Fibroblast of the conjunctiva (primary cell): ENCODE measurements around the gene CCL27.
"Not testable (repeated sequence)": the region's sequence is repeated elsewhere in the genome, so short reads cannot be mapped to it uniquely, and the experiment has no call there.

ENCODE experiments used
- DNase-seq: peaks from one replicate; pipeline ENCODE4 v3.0.0-alpha.2; 2010; ENCODE audit warnings: low read depth

Gene CCL27

DNA sequence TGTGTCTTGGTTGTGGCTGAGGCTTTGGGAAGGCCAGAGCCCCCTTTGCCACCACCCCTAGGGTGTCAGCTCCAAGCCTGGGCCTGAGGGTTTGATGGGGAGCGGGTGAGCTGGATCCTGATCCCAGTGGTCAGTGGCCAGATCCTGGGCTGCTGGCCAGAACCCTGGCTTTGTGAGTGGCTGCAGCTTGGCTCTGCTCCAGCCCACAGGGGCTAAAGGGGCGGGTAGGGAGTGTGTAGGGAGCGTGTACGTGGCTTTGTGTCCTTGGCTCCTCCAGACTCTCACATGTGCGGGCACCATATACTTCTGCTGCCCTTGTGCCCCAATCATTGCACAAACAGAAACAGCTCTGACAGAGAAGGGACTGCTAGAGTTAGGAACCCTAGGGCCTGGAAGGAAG lies 11.6 kb downstream of the CCL27 start:
- no peak for DNase-seq

DNA sequence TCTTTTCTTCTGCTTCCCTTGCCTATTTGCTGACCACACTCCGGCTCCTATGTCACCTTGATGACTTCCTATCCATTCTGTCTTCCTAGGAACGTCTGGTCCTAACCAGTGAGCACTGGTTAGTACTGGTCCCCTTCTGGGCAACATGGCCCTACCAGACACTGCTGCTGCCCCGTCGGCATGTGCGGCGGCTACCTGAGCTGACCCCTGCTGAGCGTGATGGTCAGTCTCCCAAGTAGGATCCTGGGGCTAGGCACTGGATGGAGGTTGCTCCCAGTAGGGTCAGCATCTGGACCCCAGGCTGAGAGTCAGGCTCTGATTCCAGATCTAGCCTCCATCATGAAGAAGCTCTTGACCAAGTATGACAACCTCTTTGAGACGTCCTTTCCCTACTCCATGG lies 13.8 kb downstream of the CCL27 start:
- no peak for DNase-seq

- DNase-seq: no peak
Observed at GRCh38 chr9:34647651-34648050, 14.8 kb downstream of the CCL27 start.

GRCh38 chr9:34647084-34647403 lies 15.4 kb downstream of the CCL27 start:
- DNase-seq: no peak

DNA sequence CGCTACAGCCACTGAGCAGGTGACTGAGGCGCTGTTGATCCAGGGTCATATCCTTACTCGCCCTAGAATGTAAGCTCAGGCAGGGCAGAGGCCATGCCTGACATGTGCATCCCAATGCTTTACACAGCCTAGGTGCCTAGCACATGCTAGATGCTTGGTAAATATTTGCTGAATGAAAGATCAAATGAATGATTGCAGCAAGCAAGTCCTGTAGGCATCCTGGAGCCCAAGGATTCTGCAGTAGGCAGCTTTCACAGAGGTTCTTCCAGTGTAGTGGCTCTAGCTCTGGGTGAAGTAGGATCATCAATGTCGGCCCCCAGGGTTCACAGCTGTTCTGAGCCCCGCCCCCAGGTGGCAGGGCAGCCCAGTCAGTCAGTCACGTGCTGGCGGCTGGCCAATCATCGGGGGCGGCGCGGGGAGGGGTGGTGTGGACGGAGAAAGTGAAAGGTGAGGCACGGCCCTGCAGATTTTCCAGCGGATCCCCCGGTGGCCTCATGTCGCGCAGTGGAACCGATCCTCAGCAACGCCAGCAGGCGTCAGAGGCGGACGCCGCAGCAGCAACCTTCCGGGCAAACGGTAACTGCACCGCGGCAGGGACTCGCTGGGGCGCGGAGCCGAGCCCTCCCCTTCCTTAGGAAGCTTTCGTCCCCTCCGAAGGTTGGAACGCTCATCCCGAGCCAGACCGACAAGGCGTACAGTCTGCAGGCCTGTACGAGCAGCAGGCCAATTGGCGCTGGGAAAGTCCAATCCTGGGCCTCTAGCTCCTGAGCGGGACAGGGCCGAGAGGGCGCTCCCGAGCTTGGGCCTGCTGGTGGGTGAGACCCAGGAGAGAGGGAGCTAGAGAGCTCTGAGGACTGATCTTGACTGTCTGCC lies 16.0 kb downstream of the CCL27 start, which contains the start of gene GALT:
GALT (plus strand) TSS at position 465 of the 873 bp plus-strand sequence; CDS start at position 495, 30 bp downstream.
- DNase-seq: peak; percentile 65

GRCh38 chr9:34644766-34645314 lies 17.6 kb downstream of the CCL27 start:
- DNase-seq: no peak

DNA sequence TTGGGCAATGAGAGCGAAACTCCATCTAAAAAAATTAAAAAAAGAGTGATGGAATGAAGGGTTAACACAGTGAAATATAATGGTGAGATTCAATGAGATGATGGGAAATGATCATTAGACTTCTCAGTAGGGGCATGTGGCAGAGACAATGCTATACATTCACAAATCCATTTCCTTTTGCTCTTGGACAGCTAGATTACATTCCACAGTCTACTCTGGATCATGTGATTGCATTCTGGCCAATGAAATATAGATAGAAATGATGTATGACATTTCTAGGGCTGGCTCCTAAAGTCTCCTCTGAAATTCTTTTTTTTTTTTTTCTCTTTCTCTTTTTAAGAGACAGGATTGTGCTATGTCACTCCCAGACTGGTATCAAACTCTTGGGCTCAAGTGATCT lies 19.8 kb downstream of the CCL27 start:
- DNase-seq: no peak

DNA sequence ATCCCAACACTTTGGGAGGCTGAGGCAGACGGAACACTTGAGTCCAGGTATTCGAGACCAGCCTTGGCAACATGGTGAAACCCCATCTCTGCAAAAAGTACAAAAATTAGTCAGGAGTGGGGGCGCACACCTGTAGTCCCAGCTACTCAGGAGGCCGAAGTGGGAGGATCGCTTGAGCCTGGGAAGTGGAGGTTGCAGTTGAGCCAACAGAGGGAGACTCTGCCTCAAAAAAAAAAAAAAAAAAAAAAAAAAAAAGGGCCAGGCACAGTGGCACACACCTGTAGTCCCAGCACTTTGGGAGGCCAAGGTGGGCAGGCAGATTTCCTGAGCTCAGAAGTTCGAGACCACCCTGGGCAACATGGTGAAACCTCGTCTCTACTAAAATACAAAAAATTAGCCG lies 23.1 kb downstream of the CCL27 start:
- DNase-seq: not testable (repeated sequence)

GRCh38 chr9:34638138-34638445 lies 24.4 kb downstream of the CCL27 start:
- DNase-seq: no peak

DNA sequence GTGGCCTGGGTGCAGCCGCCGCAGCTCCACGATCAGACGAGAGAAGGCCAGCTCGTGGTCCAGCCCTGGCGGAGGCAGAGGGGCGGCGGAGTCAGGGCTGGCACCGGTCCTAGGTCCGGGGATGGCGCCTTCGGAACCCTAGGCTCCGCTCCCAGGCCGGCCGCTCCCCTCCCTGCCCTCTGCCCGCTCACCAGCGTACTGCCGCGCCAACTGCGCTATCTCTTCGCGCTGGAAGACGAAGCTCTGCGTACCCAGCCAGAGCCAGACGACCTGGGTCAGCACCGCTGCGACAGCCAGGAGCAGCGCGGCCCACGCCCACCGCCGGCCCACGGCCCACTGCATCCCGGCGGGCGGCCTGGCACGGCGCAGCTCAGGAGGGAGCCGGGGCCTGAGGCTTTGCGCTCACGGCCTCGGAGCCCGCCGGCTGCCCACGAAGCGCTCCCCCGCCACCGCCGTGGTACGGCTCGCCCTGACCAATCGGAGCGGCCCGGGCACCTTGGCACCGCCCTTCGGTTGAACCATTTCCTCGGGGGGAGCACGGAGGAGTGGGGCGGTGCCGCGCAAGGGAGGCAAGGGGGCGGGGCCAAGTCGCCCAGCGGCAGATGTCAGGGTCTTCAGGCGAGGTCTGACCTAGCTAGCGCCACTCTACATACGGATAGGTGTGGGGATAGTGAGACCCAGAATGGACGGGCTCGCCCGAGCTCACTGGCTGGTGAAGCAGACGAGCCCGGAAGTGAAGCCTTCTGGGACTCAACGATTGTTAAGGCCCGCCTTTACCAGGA lies 24.9 kb downstream of the CCL27 start, which contains the start of gene SIGMAR1:
SIGMAR1 (minus strand) TSS at position 432 of the 782 bp plus-strand sequence; CDS start at position 342, 90 bp downstream.
- peak; percentile 74 for DNase-seq

GRCh38 chr9:34636791-34637355 lies 25.6 kb downstream of the CCL27 start:
- no peak for DNase-seq

DNA sequence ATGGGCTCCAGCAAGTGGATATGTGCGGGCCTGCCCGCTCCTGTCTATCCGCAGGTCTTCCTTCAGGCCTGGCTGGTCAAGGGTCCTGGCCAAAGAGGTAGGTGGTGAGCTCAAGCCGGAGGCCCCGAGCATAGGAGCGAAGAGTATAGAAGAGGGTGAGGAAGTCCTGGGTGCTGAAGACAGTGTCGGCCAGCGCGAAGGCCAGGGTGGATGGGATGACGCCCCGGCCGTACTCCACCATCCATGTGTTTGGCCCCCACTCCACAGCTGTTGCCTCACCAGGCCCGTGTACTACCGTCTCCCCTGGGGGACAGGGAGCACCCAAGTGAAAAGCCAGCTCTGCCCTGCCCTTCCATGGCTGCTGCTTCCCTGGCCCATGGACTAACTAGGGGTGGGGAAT lies 26.9 kb downstream of the CCL27 start:
- DNase-seq: no peak

DNA sequence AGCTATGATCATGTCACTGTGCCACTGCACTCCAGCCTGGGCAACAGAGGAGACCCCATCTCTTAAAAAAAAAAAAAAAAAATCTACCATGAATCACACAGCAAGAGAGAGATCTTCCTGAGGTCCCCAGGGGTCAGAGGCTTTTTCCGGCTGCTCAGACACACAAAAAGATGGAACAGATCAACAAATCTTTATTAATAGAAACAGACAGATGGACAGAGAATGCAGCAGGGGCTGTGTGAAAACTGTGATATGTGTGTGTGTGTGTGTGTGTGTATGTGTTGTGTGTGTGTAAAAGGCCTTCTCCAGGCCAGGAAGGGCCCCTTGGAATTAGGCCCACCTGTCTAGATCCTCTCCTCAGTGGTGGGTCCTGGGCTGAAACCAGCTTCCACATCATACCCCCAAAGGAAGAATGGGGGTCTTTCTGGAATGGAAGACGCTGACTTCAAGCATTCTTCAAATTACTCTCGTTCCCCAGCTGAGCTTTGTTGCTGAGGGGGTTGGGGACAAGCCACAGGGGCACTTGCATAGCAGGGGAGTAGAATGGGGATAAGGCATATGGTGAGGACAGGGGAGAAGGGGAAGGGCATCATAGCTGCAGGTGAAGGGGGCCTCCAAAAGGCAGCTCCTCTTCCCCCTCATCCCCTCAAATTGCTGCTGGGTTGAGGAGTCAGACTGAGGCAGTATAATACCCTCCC lies 27.8 kb downstream of the CCL27 start:
- no peak for DNase-seq

- peak; percentile 52 for DNase-seq
Observed at GRCh38 chr9:34633851-34634550, 28.5 kb downstream of the CCL27 start.

DNA sequence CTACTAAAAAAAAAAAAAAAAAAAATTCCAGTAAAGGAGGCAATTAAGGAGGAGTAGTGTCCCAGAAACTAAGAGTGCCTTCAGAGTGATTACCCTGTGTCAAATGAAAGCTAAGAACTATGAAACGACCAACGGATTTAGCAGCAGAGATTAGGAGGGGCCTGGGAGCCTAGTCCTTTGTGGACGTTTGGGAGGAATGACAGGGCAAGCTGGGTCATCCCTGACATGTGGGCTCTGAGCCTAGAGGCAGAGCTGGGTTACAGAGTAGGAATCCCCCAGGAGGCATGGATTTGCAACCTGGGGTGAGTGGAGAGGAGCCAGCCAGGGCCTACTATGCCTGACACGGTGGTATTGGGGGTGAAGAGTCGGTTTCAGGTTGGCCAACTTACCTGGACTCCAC lies 29.3 kb downstream of the CCL27 start:
- no peak for DNase-seq

- no peak for DNase-seq
Observed at GRCh38 chr9:34630402-34631154, 31.9 kb downstream of the CCL27 start.

DNA sequence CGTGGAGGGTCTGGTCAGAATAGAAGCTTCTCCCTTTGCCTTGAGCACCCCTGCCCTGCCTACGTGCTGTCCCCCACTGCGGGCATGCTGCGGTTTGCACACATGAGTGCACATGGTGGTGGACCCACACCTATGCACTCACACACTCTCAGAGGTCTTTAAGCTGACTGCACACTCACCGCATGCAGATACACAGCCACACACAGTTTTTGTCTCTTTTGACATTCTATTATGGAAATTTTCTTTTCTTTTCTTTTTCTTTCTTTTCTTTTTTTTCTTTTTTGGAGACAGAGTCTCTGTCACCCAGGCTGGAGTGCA lies 33.0 kb downstream of the CCL27 start:
- no peak for DNase-seq

DNA sequence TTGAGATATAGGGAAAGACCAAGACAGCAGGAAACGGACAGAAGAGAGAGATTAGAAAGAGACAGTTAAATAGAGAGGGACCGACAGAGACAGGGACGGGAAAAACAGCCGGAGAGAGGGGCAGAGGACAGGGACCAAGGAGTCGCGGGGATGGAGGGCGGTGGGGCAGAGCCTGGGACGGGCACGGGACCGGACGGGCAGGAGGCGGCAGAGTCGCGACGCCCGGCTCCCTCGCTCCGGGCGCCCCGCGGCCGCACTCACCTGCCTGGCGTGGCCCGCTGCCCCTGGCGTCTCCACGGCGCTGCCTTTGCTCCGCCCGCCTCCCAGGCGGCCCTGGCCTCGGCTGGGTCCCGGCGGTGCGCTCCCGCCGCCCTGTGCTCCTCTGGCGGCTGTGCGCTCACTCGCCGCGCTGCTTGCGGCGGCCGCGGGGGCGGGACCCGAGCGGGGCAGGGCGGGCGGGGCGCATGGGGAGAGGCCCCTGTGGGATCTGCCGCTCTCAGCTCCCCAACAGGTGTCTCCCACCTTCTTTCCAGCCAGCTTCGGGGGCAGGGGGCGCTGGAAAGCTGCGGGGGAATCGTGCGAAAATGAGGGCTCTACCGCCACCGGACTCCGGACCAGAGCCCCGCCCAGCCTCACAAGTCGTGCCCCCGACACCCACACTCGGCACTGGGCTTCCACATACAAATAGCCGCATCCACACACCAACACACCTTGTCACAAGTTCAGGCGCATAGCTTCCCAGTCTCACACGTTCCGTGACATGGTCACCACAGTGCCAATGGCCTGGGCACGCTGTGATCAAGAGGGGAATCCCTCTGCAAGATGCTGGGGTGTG lies 33.6 kb downstream of the CCL27 start, which contains the start of gene ARID3C:
ARID3C (minus strand) TSS at position 411 of the 835 bp plus-strand sequence. CDS start 1,052 bp downstream, outside the sequence.
- DNase-seq: no peak

GRCh38 chr9:34627716-34628655 lies 34.5 kb downstream of the CCL27 start:
- DNase-seq: no peak
